CD4-positive, alpha-beta T cell (primary cell): ENCODE measurements around the gene GALNT3. TPM values are rescaled to one million over a fixed set of nuclear protein-coding genes. Genes with fewer than 3 reads are reported as not detected.

Source experiments
- ATAC-seq: fragments of 200-7000 bp; cut with Tn5 transposase; one replicate; pipeline ENCODE4 v1.10.0; 2022; ENCODE audit warnings: mild to moderate bottlenecking; ENCODE audit not compliant: poor library complexity
- CTCF ChIA-PET: fragments of 350-600 bp; sonication (Branson Sonifier 250); formaldehyde crosslinking; loops from one replicate; lab custom pipeline; 2021; ENCODE audit warnings: antibody characterized with exemption, inconsistent platforms; lab: Charles Lee
- POLR2A ChIA-PET: fragments of 350-600 bp; sonication (Branson Sonifier 250); formaldehyde crosslinking; loops from one replicate; lab custom pipeline; 2021; ENCODE audit warnings: antibody characterized with exemption, inconsistent platforms; lab: Charles Lee
- DNase-seq, 14 experiments: peaks; one replicate each; pipeline ENCODE4 v3.0.0-alpha.2; 2013 to 2020; ENCODE audit warnings: mixed read lengths in 2 of 14
- H3K27ac ChIP-seq, 2 donors: one replicate each; pipeline versions ENCODE4 v1.5.1 to v1.7.0; 2013; ENCODE audit warnings: low read length in 2 of 2, low read depth in 1 of 2, mild to moderate bottlenecking in 1 of 2
- H3K27me3 ChIP-seq, 2 experiments: 1 replicate in 1 of 2; 2 replicates in 1 of 2; pipeline versions ENCODE4 v1.6.1 to v1.7.0; 2013; ENCODE audit warnings: low read length in 2 of 2, control low read depth in 1 of 2, mild to moderate bottlenecking in 1 of 2, moderate library complexity in 1 of 2; ENCODE audit not compliant: insufficient read depth in 2 of 2, control insufficient read depth in 1 of 2
- H3K36me3 ChIP-seq: one replicate; pipeline ENCODE4 v1.6.1; 2013; ENCODE audit warnings: low read length, control low read depth; ENCODE audit not compliant: insufficient read depth
- H3K4me1 ChIP-seq: one replicate; pipeline ENCODE4 v1.6.1; 2013; ENCODE audit warnings: low read length, control low read depth; ENCODE audit not compliant: insufficient read depth
- H3K4me3 ChIP-seq: one replicate; pipeline ENCODE4 v1.5.1; 2013; ENCODE audit warnings: mild to moderate bottlenecking, low read length, moderate library complexity
- H3K9me3 ChIP-seq, 2 experiments: 1 replicate in 1 of 2; 2 replicates in 1 of 2; pipeline versions ENCODE4 v1.6.1 to v1.7.0; 2013; ENCODE audit warnings: low read length in 2 of 2, mild to moderate bottlenecking in 2 of 2, control low read depth in 1 of 2, moderate library complexity in 1 of 2; ENCODE audit not compliant: control insufficient read depth in 1 of 2, insufficient read depth in 1 of 2
- H3K27ac Mint-ChIP-seq: one replicate; pipeline ENCODE4 v1.8.0; 2020; ENCODE audit warnings: mixed read lengths
- H3K27me3 Mint-ChIP-seq: one replicate; pipeline ENCODE4 v1.8.0; 2021; ENCODE audit warnings: mixed read lengths
- H3K36me3 Mint-ChIP-seq: one replicate; pipeline ENCODE4 v1.8.0; 2021; ENCODE audit warnings: low read depth, mixed read lengths
- H3K4me1 Mint-ChIP-seq: one replicate; pipeline ENCODE4 v1.8.0; 2021; ENCODE audit warnings: low read depth, mixed read lengths
- H3K4me3 Mint-ChIP-seq: one replicate; pipeline ENCODE4 v1.8.0; 2020; ENCODE audit warnings: mild to moderate bottlenecking, mixed read lengths
- H3K9me3 Mint-ChIP-seq: one replicate; pipeline ENCODE4 v1.8.0; 2020; ENCODE audit warnings: mixed read lengths
- CTCF ChIP-seq: fragments of 200-600 bp; IDR thresholded peaks from one replicate; pipeline ENCODE4 v1.8.0; 2022; ENCODE audit warnings: antibody characterized with exemption, mild to moderate bottlenecking
- intact Hi-C, 2 experiments: fragments of 100-400 bp; cut with DNase I in 1 of 2; cut with micrococcal nuclease in 1 of 2; formaldehyde crosslinking; loops; one replicate each; pipeline versions ENCODE4 v1.15.1 to v1.9.0; 2023 to 2025; cut with DNase I, micrococcal nuclease
- total RNA-seq, 174 experiments: library from RNA in 2 of 174; stranded (reverse) in 2 of 174; gene quantifications; one replicate each; pipeline ENCODE4 v1.2.3 and lab custom pipeline; 2021 to 2026

The GALNT3 gene
- total RNA-seq, 2 experiments from 2014 or later, result 2.9 to 3.3 TPM

GRCh38 chr2:165792104-165792454 is 2.0 kb downstream of the GALNT3 start:
- H3K36me3 Mint-ChIP-seq, result no peaks in the 10 kb centered on the region
- H3K27me3 Mint-ChIP-seq, result peaks cover 54% of the 10 kb centered on the region
- Histone ChIP-seq H3K27ac (no peak overlapping the region), H3K36me3 (no peaks in the 10 kb centered on the region), H3K9me3 (peaks cover 0 to 7% of the 10 kb centered on the region in 2 experiments), H3K4me3 (no peak overlapping the region), H3K27me3 (peaks cover 6 to 7% of the 10 kb centered on the region in 2 experiments), H3K4me1 (peaks cover 19% of the 10 kb centered on the region)
- H3K4me1 Mint-ChIP-seq, result peaks cover 18% of the 10 kb centered on the region
- ATAC-seq (no peak), DNase-seq (no peak)
- ChIA-PET CTCF (no interaction called here), POLR2A (no interaction called here)
- intact Hi-C loops, result no loop called here
- TF ChIP-seq CTCF, result no peak
- H3K27ac Mint-ChIP-seq, result no peak overlapping the region
- H3K9me3 Mint-ChIP-seq, result no peaks in the 10 kb centered on the region
- peak overlapping the region; percentile 65 for H3K4me3 Mint-ChIP-seq

- H3K27me3 Mint-ChIP-seq, result peaks cover 53% of the 10 kb centered on the region
- H3K4me3 ChIP-seq, result no peak overlapping the region
- peak overlapping the region; percentile 5 for H3K4me3 Mint-ChIP-seq
- DNase-seq (peak in 1 of 14 experiments; percentile 11), ATAC-seq (no peak)
- H3K36me3 ChIP-seq, result no peaks in the 10 kb centered on the region
- no peak for TF ChIP-seq CTCF
- H3K4me1 Mint-ChIP-seq, result peaks cover 18% of the 10 kb centered on the region
- ChIA-PET CTCF (no interaction called here), POLR2A (no interaction called here)
- no peak overlapping the region for H3K27ac Mint-ChIP-seq
- H3K4me1 ChIP-seq, result peaks cover 19% of the 10 kb centered on the region
- peaks cover 0 to 7% of the 10 kb centered on the region in 2 experiments for H3K9me3 ChIP-seq
- H3K36me3 Mint-ChIP-seq, result no peaks in the 10 kb centered on the region
- intact Hi-C loops, result no loop called here
- no peak overlapping the region for H3K27ac ChIP-seq
- peaks cover 6 to 7% of the 10 kb centered on the region in 2 experiments for H3K27me3 ChIP-seq
- no peaks in the 10 kb centered on the region for H3K9me3 Mint-ChIP-seq
Observed at GRCh38 chr2:165791421-165792103, 2.5 kb downstream of the GALNT3 start.

GRCh38 chr2:165790466-165790865 is 3.6 kb downstream of the GALNT3 start:
- Histone ChIP-seq H3K4me1 (peaks cover 19% of the 10 kb centered on the region), H3K9me3 (peaks cover 0 to 7% of the 10 kb centered on the region in 2 experiments), H3K27ac (no peak overlapping the region), H3K27me3 (peaks cover 6 to 7% of the 10 kb centered on the region in 2 experiments), H3K36me3 (no peaks in the 10 kb centered on the region), H3K4me3 (no peak overlapping the region)
- ATAC-seq, result no peak
- DNase-seq, result no peak
- H3K4me3 Mint-ChIP-seq, result no peak overlapping the region
- H3K4me1 Mint-ChIP-seq, result peaks cover 18% of the 10 kb centered on the region
- ChIA-PET CTCF (no interaction called here), POLR2A (no interaction called here)
- peaks cover 44% of the 10 kb centered on the region for H3K27me3 Mint-ChIP-seq
- H3K27ac Mint-ChIP-seq, result no peak overlapping the region
- H3K9me3 Mint-ChIP-seq, result no peaks in the 10 kb centered on the region
- no peaks in the 10 kb centered on the region for H3K36me3 Mint-ChIP-seq
- TF ChIP-seq CTCF, result no peak
- intact Hi-C loops, result no loop called here
